ENCODE results near the gene PPP2R2D.

The PPP2R2D gene

GRCh38 chr10:131929122-131929845, 28.5 kb downstream of the PPP2R2D start:
- no peak for DNase-seq (ENCODE audit: low read depth)

GRCh38 chr10:131930150-131930549, 29.3 kb downstream of the PPP2R2D start:
- DNase-seq (ENCODE audit: low read depth), result no peak

DNA sequence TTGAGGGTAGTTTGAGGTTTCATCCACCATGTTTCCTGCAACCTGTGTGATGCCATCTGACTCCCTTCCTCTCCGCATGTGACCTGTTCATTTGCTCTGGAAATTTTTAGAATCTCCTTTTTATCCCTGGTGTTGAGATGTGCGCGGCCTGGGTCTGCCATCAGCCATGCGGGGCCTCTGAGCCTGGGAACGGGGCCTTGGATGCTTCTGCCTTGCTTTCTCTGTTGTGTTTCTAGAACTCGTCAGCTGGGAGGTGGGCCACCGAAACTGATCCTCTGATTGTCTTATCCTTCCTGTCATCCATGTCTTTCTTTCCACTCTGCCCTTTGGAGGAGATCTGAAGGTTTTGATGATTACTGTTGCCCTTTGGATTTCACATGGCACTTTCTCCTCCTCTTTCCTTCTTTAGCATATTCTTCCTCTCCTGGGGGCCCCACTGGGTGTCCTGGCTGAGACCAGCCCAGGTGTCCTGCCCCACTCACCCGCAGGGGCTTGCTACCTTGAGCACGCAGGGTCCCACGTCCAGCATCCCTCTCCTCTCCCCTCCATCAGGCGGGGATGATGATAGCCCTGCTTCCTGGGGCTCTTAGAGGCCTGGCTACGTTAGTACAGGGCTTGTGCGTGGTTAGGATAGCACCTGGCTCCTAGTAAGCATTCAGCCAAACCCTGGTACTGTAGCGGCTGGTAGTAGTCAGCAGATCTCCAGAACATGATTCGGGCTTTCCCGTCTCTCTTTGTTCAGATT, 29.9 kb downstream of the PPP2R2D start:
- no peak for DNase-seq (ENCODE audit: low read depth)

DNA sequence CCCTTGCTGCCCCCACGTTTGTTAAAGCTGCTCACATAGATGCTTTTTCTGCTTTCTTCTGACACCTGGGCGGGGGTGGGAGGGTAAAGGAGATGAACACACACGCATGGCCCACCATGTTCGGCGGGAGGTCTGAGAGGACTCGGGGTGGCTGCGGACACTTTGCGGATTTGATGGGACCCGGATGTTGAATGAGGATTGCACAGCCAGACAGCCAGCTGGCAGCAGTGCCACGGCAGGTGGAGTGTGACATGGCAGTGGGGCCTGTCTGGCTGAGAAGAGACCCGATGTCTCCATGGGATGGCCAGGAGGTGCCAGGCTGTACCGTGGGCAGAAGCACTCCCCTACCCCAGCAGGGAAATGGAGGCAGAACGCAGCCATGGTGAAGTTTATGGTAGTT, 31.2 kb downstream of the PPP2R2D start:
- DNase-seq (ENCODE audit: low read depth), result no peak

- no peak for DNase-seq (ENCODE audit: low read depth)
These were observed 32.3 kb downstream of the PPP2R2D start for GRCh38 chr10:131933016-131933695.

- DNase-seq (ENCODE audit: low read depth), result no peak
These were observed 32.9 kb downstream of the PPP2R2D start for GRCh38 chr10:131933696-131934086.

GRCh38 chr10:131934769-131935168, 34.0 kb downstream of the PPP2R2D start:
- no peak for DNase-seq (ENCODE audit: low read depth)

DNA sequence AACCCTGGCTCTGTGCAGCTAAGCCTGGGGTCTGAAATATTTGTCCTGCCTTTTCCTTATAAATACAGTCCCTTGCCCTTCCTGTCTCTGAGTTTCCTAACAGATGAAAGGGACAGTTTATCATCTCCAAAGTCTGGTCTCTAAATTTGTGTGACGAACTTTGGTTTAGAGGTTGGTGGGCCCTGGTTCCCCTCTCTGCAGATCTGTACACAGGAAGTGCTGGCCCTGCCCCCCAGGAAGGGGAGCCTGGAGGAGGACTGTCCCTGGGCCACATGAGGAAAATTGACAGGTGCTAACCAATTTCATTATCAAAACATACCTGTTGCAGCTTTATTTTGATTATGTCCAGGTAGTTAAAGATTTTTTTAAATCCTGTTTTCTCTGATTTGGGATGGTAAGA, 34.5 kb downstream of the PPP2R2D start:
- no peak for DNase-seq (ENCODE audit: low read depth)

- DNase-seq (ENCODE audit: low read depth), result no peak
These were observed 35.5 kb downstream of the PPP2R2D start for GRCh38 chr10:131936294-131936693.

GRCh38 chr10:131936736-131937135, 35.9 kb downstream of the PPP2R2D start:
- no peak for DNase-seq (ENCODE audit: low read depth)

- no peak for DNase-seq (ENCODE audit: low read depth)
These were observed 37.0 kb downstream of the PPP2R2D start for GRCh38 chr10:131937836-131938235.

GRCh38 chr10:131938681-131939080, 37.9 kb downstream of the PPP2R2D start:
- DNase-seq (ENCODE audit: low read depth), result no peak

GRCh38 chr10:131942455-131942854, 41.6 kb downstream of the PPP2R2D start:
- DNase-seq (ENCODE audit: low read depth), result no peak

DNA sequence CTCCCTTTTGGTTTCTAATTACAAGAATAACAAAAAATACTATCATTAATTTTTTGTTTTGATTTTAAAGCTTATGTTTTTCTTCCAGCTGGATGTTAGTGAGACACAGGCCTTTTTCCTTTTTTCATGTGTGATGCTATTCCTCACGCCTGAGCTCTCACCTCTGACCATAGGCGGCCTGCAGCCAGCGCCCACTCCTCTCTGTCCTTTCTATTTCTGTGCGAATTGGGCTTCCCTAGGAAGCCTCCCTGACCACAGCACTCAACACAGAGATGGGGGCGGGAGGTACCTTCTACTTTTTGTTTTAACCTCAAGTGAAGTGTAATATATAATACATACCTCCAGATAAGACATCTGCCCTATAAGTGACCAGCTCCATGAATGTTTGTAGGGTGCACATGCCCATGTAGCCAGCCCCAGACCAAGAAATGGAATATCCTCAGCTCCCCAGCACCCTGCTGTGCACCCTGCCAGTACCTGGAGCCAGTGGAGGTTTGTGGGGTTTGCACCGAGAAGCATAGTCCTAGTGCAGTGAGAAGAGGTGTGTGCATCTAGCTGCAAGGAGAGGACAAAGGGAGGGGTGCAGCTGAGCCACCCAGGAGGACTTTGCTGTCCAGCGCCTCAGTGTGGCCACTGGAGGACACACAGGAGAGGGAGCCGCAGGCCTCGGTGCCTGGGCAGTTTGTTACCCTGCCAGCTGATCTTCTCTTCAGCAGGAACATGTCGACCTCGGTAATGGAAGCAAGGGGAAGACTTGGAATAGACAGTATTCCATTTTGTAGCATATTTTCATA, 42.4 kb downstream of the PPP2R2D start:
- DNase-seq (ENCODE audit: low read depth), result no peak

GRCh38 chr10:131944412-131944811, 43.6 kb downstream of the PPP2R2D start:
- no peak for DNase-seq (ENCODE audit: low read depth)

DNA sequence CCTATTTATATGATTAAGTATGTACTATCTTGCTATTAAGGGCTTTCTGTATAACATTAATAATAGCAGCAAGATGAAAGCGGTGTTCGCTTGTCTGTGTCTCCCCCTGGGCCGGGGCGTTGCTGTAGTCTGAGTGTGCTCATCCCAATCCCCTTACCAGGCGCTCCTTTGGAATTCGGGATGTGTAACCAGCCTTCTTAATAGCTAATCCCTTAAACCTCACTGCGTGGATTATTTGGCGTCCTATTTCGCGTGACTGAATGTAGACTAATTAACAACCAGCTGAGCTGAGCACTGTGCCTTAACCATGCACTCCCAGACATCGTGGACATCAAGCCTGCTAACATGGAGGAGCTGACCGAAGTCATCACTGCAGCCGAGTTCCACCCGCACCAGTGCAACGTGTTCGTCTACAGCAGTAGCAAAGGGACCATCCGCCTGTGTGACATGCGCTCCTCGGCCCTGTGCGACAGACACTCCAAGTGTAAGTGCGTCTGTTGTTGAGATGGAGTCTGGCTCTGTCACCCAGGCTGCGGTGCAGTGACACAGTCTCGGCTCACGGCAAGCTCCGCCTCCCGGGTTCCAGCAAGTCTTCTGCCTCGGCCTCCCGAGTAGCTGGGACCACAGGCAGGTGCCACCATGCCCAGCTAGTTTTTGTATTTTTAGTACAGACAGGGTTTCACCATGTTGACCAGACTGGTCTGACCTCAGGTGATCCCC, 44.3 kb downstream of the PPP2R2D start:
- no peak for DNase-seq (ENCODE audit: low read depth)

DNA sequence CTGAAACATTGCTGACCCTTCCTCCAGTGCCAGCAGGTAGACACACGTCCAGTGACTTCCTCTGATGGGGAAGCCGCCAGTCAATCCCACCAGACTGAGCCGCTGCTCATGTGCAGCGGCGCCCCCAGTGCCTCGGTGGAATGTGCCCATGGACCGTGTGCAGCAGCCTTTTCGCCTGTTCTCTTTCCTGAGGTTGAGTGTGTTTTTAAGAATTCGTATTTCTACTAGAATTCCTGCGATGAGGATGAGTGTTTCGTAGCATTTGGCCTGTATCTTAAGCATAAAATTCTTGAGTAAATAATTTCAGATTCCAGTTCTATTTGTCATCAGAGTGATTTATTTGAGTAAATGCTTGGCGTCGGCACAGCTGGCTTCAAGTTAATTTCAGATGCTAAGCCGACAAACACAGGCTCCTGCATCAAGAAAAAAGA, 45.5 kb downstream of the PPP2R2D start:
- peak; percentile 50 for DNase-seq (ENCODE audit: low read depth)

DNA sequence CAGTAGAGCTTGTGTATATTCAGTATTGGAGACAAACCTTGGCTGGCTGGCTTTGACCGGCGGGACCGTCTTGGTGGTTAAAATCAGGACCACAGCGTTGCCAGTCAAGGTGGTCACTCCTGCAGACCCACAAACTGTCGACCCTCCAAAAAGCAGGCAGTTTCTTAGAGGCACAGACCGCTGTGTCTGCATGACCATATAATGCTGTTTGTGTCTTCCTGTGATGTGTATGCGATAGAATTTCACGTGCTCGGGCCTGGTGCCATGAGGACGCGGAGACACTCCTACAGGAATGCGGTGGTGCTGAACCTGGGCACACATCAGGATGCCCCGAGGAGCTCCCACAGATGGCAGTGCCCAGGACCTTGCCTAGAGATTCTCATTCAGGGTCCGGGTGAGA, 46.1 kb downstream of the PPP2R2D start:
- DNase-seq (ENCODE audit: low read depth), result no peak

DNA sequence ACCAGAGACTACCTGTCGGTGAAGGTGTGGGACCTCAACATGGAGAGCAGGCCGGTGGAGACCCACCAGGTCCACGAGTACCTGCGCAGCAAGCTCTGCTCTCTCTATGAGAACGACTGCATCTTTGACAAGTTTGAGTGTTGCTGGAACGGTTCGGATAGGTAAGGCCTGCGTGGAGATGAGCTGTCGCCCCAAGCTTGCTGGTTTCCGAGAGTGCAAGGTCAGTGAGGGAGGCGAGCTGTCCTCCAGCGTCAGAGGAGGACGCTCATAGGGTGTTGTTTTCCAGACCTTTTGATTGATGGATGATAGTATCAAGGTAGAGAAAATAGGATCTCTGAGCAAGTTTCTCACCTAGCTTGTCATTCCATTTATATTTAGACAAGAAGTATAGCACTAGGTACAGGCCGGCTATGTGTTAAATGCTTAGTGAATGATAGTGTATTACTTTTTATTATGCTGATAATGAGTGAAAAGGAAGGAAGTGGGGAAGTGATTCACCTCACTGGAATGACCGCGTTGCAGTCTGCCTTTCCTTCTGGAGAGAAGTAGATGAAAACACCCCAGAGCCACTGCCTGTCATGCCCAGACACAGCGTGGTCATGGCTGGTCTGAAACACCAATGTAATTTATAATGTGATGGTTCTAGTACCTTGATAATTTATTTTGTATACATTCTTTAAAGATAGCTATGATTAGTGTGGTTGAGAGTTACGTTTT, 47.0 kb downstream of the PPP2R2D start:
- peak; percentile 23 for DNase-seq (ENCODE audit: low read depth)

DNA sequence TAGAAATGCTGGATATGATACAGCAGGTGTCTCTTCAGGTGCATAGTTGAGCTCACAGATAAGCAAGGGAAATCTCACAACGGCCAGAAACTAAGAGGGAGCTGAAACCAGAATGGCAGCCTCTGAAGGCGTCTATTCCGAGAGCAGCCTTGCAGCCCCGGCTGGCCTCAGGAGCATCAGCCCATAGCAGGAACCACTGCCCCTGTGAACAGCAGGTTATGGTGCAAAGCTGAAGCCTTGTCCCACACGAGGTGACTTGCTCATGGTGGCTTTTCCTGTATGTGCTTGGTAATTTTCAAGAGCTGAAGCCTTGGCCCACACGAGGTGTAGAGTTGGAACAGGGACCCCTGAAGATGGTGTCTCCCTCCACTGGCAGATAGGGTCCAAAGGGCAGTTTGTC, 47.7 kb downstream of the PPP2R2D start:
- no peak for DNase-seq (ENCODE audit: low read depth)
